Stimulated activated naive CD8-positive, alpha-beta T cell treated with anti-CD3 and anti-CD28 coated beads, Interleukin-15, amount 100 ng/mL, for 72 hours (primary cell): ENCODE data around the gene SMPDL3A.

ENCODE experiments used
- ATAC-seq: fragments of 150-1000 bp; cut with Tn5 transposase; 2 replicates; pipeline ENCODE4 v1.10.0; 2021; ENCODE audit warnings: mild to moderate bottlenecking, moderate library complexity
- DNase-seq, 2 donors: peaks; one replicate each; pipeline ENCODE4 v3.0.0; 2021 to 2022
- H3K27ac Mint-ChIP-seq, 2 donors: one replicate each; pipeline ENCODE4 v1.8.0; 2022; ENCODE audit warnings: mild to moderate bottlenecking in 2 of 2, mixed read lengths in 2 of 2, moderate library complexity in 2 of 2
- H3K27me3 Mint-ChIP-seq: one replicate; pipeline ENCODE4 v1.8.0; 2022; ENCODE audit warnings: mixed read lengths
- H3K4me1 Mint-ChIP-seq: one replicate; pipeline ENCODE4 v1.8.0; 2022; ENCODE audit warnings: mild to moderate bottlenecking, mixed read lengths
- H3K4me3 Mint-ChIP-seq, 2 donors: one replicate each; pipeline ENCODE4 v1.8.0; 2022; ENCODE audit warnings: mild to moderate bottlenecking in 2 of 2, mixed read lengths in 2 of 2, moderate library complexity in 1 of 2
- H3K9me3 Mint-ChIP-seq, 2 donors: one replicate each; pipeline ENCODE4 v1.8.0; 2022; ENCODE audit warnings: mixed read lengths in 2 of 2

Gene SMPDL3A

GRCh38 chr6:122845464-122845863, 56.4 kb downstream of the SMPDL3A start:
- Mint-ChIP-seq H3K4me3 (no peak overlapping the region), H3K4me1 (no peaks in the 10 kb centered on the region), H3K27ac (no peak overlapping the region), H3K27me3 (peaks cover 9% of the 10 kb centered on the region), H3K9me3 (no peaks in the 10 kb centered on the region)
- ATAC-seq = no peak
- DNase-seq = no peak

GRCh38 chr6:122845916-122846612, 57.0 kb downstream of the SMPDL3A start:
- Mint-ChIP-seq H3K27me3 (peaks cover 3% of the 10 kb centered on the region), H3K4me1 (no peaks in the 10 kb centered on the region), H3K27ac (no peak overlapping the region), H3K4me3 (no peak overlapping the region), H3K9me3 (no peaks in the 10 kb centered on the region)
- DNase-seq = no peak
- ATAC-seq = no peak

GRCh38 chr6:122853259-122853995, 64.4 kb downstream of the SMPDL3A start:
- Mint-ChIP-seq H3K4me1 (no peaks in the 10 kb centered on the region), H3K9me3 (no peaks in the 10 kb centered on the region), H3K4me3 (no peak overlapping the region), H3K27ac (no peak overlapping the region), H3K27me3 (no peaks in the 10 kb centered on the region)
- ATAC-seq = no peak
- no peak for DNase-seq
